Right atrium auricular region (tissue), 2 donors: ENCODE measurements around the gene VARS1. TPM values are rescaled to one million over a fixed set of nuclear protein-coding genes. Genes with fewer than 3 reads are reported as not detected.
"Not testable (repeated sequence)": the region's sequence is repeated elsewhere in the genome, so short reads cannot be mapped to it uniquely, and the experiment has no call there.

Experiments
- DNase-seq: peaks from one replicate; pipeline ENCODE4 v3.0.0-alpha.2; 2019; ENCODE audit warnings: low spot score
- H3K27ac ChIP-seq, 2 donors: fragments of 200-600 bp; sonication (generic); 1 replicate in 1 of 2; 2 replicates in 1 of 2; pipeline ENCODE4 v1.5.1; 2016 to 2019
- H3K27me3 ChIP-seq, 2 donors: fragments of 200-600 bp; sonication (generic); one replicate each; pipeline versions ENCODE4 v1.5.1 to v1.6.0; 2017 to 2019
- H3K36me3 ChIP-seq: fragments of 200-600 bp; sonication (generic); one replicate; pipeline ENCODE4 v1.5.1; 2016
- H3K4me1 ChIP-seq, 2 donors: fragments of 200-600 bp; sonication (generic); one replicate each; pipeline versions ENCODE4 v1.5.1 to v1.6.0; 2017 to 2019
- H3K4me3 ChIP-seq, 2 donors: fragments of 200-600 bp; sonication (generic); 1 replicate in 1 of 2; 2 replicates in 1 of 2; pipeline ENCODE4 v1.5.1; 2017 to 2019; ENCODE audit warnings: mild to moderate bottlenecking in 1 of 2, moderate library complexity in 1 of 2
- H3K9me3 ChIP-seq, 2 donors: fragments of 200-600 bp; sonication (generic); one replicate each; pipeline ENCODE4 v1.5.1; 2019
- total RNA-seq, 2 donors: library from RNA; depleted of rRNA; stranded (reverse); fragments of >200 nt; gene quantifications; one replicate each; pipeline ENCODE4 v1.1.0, GENCODE V29; 2016
- TF ChIP-seq, protein P1 (sequence below), 2 donors: fragments of 200-600 bp; sonication (generic); IDR thresholded peaks; one replicate each; pipeline ENCODE4 v1.5.1; 2019; ENCODE audit warnings: antibody characterized with exemption in 2 of 2

VARS1 gene
- total RNA-seq = 10 to 100 TPM; 15.3 to 24.6 TPM

- peak; percentile 90 for DNase-seq
- Histone ChIP-seq H3K27me3 (no peaks in the 10 kb centered on the region), H3K4me3 (peak within 1 kb of the TSS; percentile 67 to 95), H3K36me3 (peaks cover 2% of the 10 kb centered on the region), H3K9me3 (no peaks in the 10 kb centered on the region), H3K27ac (peak within 1 kb of the TSS; percentile 88 to 94), H3K4me1 (peaks cover 0 to 12% of the 10 kb centered on the region in 2 donors)
- TF ChIP-seq, protein P1, sequence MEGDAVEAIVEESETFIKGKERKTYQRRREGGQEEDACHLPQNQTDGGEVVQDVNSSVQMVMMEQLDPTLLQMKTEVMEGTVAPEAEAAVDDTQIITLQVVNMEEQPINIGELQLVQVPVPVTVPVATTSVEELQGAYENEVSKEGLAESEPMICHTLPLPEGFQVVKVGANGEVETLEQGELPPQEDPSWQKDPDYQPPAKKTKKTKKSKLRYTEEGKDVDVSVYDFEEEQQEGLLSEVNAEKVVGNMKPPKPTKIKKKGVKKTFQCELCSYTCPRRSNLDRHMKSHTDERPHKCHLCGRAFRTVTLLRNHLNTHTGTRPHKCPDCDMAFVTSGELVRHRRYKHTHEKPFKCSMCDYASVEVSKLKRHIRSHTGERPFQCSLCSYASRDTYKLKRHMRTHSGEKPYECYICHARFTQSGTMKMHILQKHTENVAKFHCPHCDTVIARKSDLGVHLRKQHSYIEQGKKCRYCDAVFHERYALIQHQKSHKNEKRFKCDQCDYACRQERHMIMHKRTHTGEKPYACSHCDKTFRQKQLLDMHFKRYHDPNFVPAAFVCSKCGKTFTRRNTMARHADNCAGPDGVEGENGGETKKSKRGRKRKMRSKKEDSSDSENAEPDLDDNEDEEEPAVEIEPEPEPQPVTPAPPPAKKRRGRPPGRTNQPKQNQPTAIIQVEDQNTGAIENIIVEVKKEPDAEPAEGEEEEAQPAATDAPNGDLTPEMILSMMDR (IDR thresholded peaks at IDR 0.05) = peak; percentile 68 to 86
These were observed at the start of gene VARS1 for GRCh38 chr6:31795616-31796298. VARS1 (minus strand) TSS chr6:31795752; CDS start chr6:31795217, 535 bp downstream.

DNA sequence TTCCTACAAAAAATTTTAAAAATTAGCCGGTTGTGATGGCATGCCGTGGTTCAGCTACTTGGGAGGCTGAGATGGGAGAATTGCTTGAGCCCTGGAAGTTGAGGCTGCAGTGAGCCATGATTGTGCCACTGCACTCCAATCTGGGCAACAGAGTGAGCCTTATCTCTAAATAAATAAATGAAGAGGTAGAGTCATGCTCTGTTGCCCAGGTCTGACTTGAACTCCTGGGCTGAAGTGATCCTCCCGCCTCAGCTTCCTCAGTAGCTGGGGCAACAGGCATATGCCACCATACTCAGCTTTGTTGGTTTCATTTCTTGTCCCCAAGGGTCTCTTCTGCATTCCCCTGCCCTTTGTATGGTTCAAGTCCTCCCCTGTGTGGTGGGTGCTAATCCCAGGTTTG lies 49.0 kb upstream of the VARS1 start:
- Histone ChIP-seq H3K36me3 (peaks cover 20% of the 10 kb centered on the region), H3K4me3 (no peak overlapping the region), H3K9me3 (no peaks in the 10 kb centered on the region), H3K4me1 (no peaks in the 10 kb centered on the region), H3K27me3 (no peaks in the 10 kb centered on the region), H3K27ac (no peak overlapping the region)
- TF ChIP-seq, protein P1 (IDR thresholded peaks at IDR 0.05) = no peak
- DNase-seq = no peak

DNA sequence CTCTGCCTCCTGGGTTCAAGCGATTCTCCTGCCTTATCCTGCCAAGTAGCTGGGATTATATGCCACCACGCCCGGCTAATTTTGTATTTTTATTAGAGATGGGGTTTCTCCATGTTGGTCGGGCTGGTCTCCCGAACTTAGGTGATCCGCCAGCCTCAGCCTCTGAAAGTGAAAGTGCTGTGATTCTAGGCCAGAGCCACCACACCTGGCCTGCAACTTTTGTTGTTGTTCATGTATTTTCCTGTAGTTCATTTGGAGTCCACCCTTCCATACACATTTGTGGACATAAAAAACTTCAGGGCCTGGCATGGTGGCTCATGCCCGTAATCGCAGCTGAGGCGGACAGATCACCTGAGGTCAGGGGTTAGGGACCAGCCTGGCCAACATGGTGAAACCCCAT lies 46.5 kb upstream of the VARS1 start:
- H3K36me3 ChIP-seq = peaks cover 45% of the 10 kb centered on the region
- H3K27ac ChIP-seq = no peak overlapping the region
- no peaks in the 10 kb centered on the region for H3K27me3 ChIP-seq
- TF ChIP-seq, protein P1 (IDR thresholded peaks at IDR 0.05) = no peak
- no peak overlapping the region for H3K4me3 ChIP-seq
- DNase-seq = no peak
- no peaks in the 10 kb centered on the region for H3K9me3 ChIP-seq
- H3K4me1 ChIP-seq = peaks cover 0 to 19% of the 10 kb centered on the region in 2 donors

GRCh38 chr6:31839779-31840126 lies 44.2 kb upstream of the VARS1 start:
- Histone ChIP-seq H3K4me1 (peaks cover 0 to 40% of the 10 kb centered on the region in 2 donors), H3K36me3 (peaks cover 51% of the 10 kb centered on the region)
- not testable (repeated sequence) for H3K27me3 ChIP-seq, H3K9me3 ChIP-seq, H3K4me3 ChIP-seq, DNase-seq, H3K27ac ChIP-seq

- DNase-seq = no peak
- Histone ChIP-seq H3K27me3 (no peaks in the 10 kb centered on the region), H3K36me3 (peaks cover 51% of the 10 kb centered on the region), H3K4me3 (no peak overlapping the region), H3K27ac (no peak overlapping the region), H3K9me3 (no peaks in the 10 kb centered on the region), H3K4me1 (peaks cover 0 to 43% of the 10 kb centered on the region in 2 donors)
- TF ChIP-seq, protein P1 (IDR thresholded peaks at IDR 0.05) = no peak
These were observed 43.4 kb upstream of the VARS1 start for GRCh38 chr6:31838968-31839367.

- Histone ChIP-seq H3K36me3 (peaks cover 51% of the 10 kb centered on the region), H3K4me1 (peaks cover 0 to 47% of the 10 kb centered on the region in 2 donors)
- H3K4me3 ChIP-seq, DNase-seq, H3K27me3 ChIP-seq, H3K27ac ChIP-seq, H3K9me3 ChIP-seq: not testable (repeated sequence)
These were observed 42.6 kb upstream of the VARS1 start for GRCh38 chr6:31838114-31838553.
